CD14-positive monocyte (primary cell): ENCODE data around the gene HBA1. TPM values are rescaled to one million over a fixed set of nuclear protein-coding genes. Genes with fewer than 3 reads are reported as not detected.
A peak's percentile ranks its signal among the peaks of the same experiment; 100 is the strongest.
"Not testable (repeated sequence)": the region's sequence is repeated elsewhere in the genome, so short reads cannot be mapped to it uniquely, and the experiment has no call there.

Experiments used
- DNase-seq, 3 donors: peaks; one replicate each; pipeline ENCODE4 v3.0.0-alpha.2; 2011 to 2022
- H2AFZ ChIP-seq: 2 replicates; pipeline ENCODE4 v1.6.0; 2012; ENCODE audit warnings: mild to moderate bottlenecking, low read depth, low read length, inconsistent platforms; ENCODE audit not compliant: insufficient read depth, poor library complexity, severe bottlenecking
- H3K27ac ChIP-seq, 2 donors: 1 replicate in 1 of 2; 2 replicates in 1 of 2; pipeline ENCODE4 v1.5.1; 2012 to 2013; ENCODE audit warnings: low read length in 2 of 2, control low read depth in 1 of 2, inconsistent platforms in 1 of 2, low read depth in 1 of 2, mild to moderate bottlenecking in 1 of 2
- H3K27me3 ChIP-seq, 2 donors: one replicate each; pipeline versions ENCODE4 v1.6.0 to v1.6.1; 2011 to 2013; ENCODE audit warnings: low read length in 2 of 2; ENCODE audit not compliant: control insufficient read depth in 2 of 2, insufficient read depth in 2 of 2
- H3K36me3 ChIP-seq, 2 donors: replicated peaks in 1 of 2; 1 replicate in 1 of 2; 2 replicates in 1 of 2; pipeline versions ENCODE4 v1.5.1 to v1.6.1; 2012 to 2013; ENCODE audit warnings: low read length in 2 of 2, control low read depth in 1 of 2, inconsistent platforms in 1 of 2, mild to moderate bottlenecking in 1 of 2; ENCODE audit not compliant: insufficient read depth in 2 of 2, control insufficient read depth in 1 of 2
- H3K4me1 ChIP-seq, 2 donors: 1 replicate in 1 of 2; 2 replicates in 1 of 2; pipeline versions ENCODE4 v1.5.1 to v1.6.1; 2012 to 2013; ENCODE audit warnings: low read length in 2 of 2, control low read depth in 1 of 2, inconsistent platforms in 1 of 2, mild to moderate bottlenecking in 1 of 2, moderate library complexity in 1 of 2; ENCODE audit not compliant: insufficient read depth in 2 of 2, control insufficient read depth in 1 of 2
- H3K4me2 ChIP-seq: replicated peaks from 2 replicates; pipeline ENCODE3; 2012; ENCODE audit warnings: low read length, moderate library complexity, mild to moderate bottlenecking; ENCODE audit not compliant: poor library complexity, severe bottlenecking; ENCODE audit errors: extremely low read depth
- H3K4me3 ChIP-seq, 3 experiments: fragments of 200-600 bp in 1 of 3; sonication (generic) in 1 of 3; replicated peaks in 1 of 3; 1 replicate in 2 of 3; 2 replicates in 1 of 3; pipeline ENCODE4 v1.5.1; 2011 to 2013; ENCODE audit warnings: low read length in 3 of 3, mild to moderate bottlenecking in 3 of 3, control low read depth in 2 of 3, low read depth in 2 of 3, inconsistent platforms in 1 of 3, moderate library complexity in 1 of 3
- H3K79me2 ChIP-seq: 2 replicates; pipeline ENCODE4 v1.6.0; 2012; ENCODE audit warnings: mild to moderate bottlenecking, control low read depth, inconsistent platforms, low read length, moderate library complexity; ENCODE audit not compliant: insufficient read depth
- H3K9ac ChIP-seq: 2 replicates; pipeline ENCODE4 v1.6.0; 2017; ENCODE audit warnings: low read length, mild to moderate bottlenecking; ENCODE audit not compliant: insufficient read depth, poor library complexity, severe bottlenecking
- H3K9me3 ChIP-seq, 2 donors: replicated peaks in 1 of 2; 1 replicate in 1 of 2; 2 replicates in 1 of 2; pipeline versions ENCODE4 v1.5.1 to v1.6.1; 2012 to 2013; ENCODE audit warnings: low read length in 2 of 2, control low read depth in 1 of 2; ENCODE audit not compliant: control insufficient read depth in 1 of 2, insufficient read depth in 1 of 2
- H4K20me1 ChIP-seq: 2 replicates; pipeline ENCODE4 v1.6.0; 2012; ENCODE audit warnings: mild to moderate bottlenecking, low read length, control low read depth, moderate library complexity; ENCODE audit not compliant: insufficient read depth
- H3K27ac Mint-ChIP-seq, 7 donors: one replicate each; pipeline ENCODE4 v1.8.0; 2020; ENCODE audit warnings: mild to moderate bottlenecking in 7 of 7, mixed read lengths in 7 of 7, moderate library complexity in 6 of 7, inconsistent platforms in 2 of 7
- H3K27me3 Mint-ChIP-seq, 3 donors: one replicate each; pipeline ENCODE4 v1.8.0; 2021 to 2022; ENCODE audit warnings: low read depth in 3 of 3, mild to moderate bottlenecking in 3 of 3, mixed read lengths in 3 of 3, moderate library complexity in 3 of 3, inconsistent platforms in 1 of 3
- H3K36me3 Mint-ChIP-seq, 2 donors: one replicate each; pipeline ENCODE4 v1.8.0; 2020; ENCODE audit warnings: mixed read lengths in 2 of 2, inconsistent platforms in 1 of 2, mild to moderate bottlenecking in 1 of 2
- H3K4me1 Mint-ChIP-seq: one replicate; pipeline ENCODE4 v1.8.0; 2020; ENCODE audit warnings: mild to moderate bottlenecking, mixed read lengths
- H3K4me3 Mint-ChIP-seq, 2 donors: one replicate each; pipeline ENCODE4 v1.8.0; 2020; ENCODE audit warnings: mild to moderate bottlenecking in 2 of 2, mixed read lengths in 2 of 2, moderate library complexity in 1 of 2
- H3K9me3 Mint-ChIP-seq, 7 donors: one replicate each; pipeline ENCODE4 v1.8.0; 2020 to 2022; ENCODE audit warnings: mixed read lengths in 7 of 7, mild to moderate bottlenecking in 6 of 7, moderate library complexity in 6 of 7, inconsistent platforms in 2 of 7
- WGBS: methylation state at CpG from one replicate; pipeline ENCODE4 v1.1.5; 2013; ENCODE audit warnings: missing lambda C conversion rate; ENCODE audit not compliant: insufficient coverage; 5-methylcytosine and 5-hydroxymethylcytosine counted together
- intact Hi-C, 2 donors: fragments of 100-400 bp; cut with micrococcal nuclease; formaldehyde crosslinking; loops; one replicate each; pipeline versions ENCODE4 v1.15.0 to v1.15.1; 2023
- polyA plus RNA-seq, 3 donors: library from polyadenylated mRNA; depleted of rRNA in 1 of 3; unstranded in 2 of 3; stranded (reverse) in 1 of 3; fragments of 300-500 nt in 2 of 3; fragments of >200 nt in 1 of 3; fragmentation: Illumina TruSeq in 2 of 3; gene quantifications; 1 replicate in 2 of 3; 2 replicates in 1 of 3; pipeline ENCODE4 v1.2.3, GENCODE V29; 2012 to 2021
- TF ChIP-seq, protein P1 (sequence below): fragments of 200-600 bp; IDR thresholded peaks from one replicate; pipeline ENCODE4 v1.8.0; 2022; ENCODE audit warnings: antibody characterized with exemption, mild to moderate bottlenecking

The HBA1 gene
- polyA plus RNA-seq, 3 donors, result 0.31 to 23.8 (median 22.9) TPM

DNA sequence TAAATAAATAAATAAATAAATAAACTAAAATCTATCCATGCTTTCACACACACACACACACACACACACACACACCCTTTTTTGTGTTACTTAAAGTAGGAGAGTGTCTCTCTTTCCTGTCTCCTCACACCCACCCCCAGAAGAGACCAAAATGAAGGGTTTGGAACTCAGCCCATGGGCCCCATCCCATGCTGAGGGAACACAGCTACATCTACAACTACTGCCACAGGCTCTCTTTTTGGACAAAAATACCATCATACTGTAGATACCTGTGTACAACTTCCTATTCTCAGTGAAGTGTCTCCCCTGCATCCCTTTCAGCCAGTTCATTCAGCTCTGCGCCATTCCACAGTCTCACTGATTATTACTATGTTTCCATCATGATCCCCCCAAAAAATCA is 5.7 kb upstream of the HBA1 start:
- Mint-ChIP-seq H3K36me3 (peaks cover 0 to 4% of the 10 kb centered on the region in 2 donors), H3K27me3 (peaks cover 76 to 90% (median 84%) of the 10 kb centered on the region in 3 donors), H3K4me3 (peak overlapping the region in 1 of 2 donors; percentile 75), H3K9me3 (peaks cover 0 to 24% (median 8%) of the 10 kb centered on the region in 7 donors), H3K4me1 (peaks cover 9% of the 10 kb centered on the region), H3K27ac (no peak overlapping the region)
- intact Hi-C loops, result no loop called here
- no peaks in the 10 kb centered on the region for H4K20me1 ChIP-seq
- H3K4me3 ChIP-seq, result no peak overlapping the region
- no peaks in the 10 kb centered on the region for H3K79me2 ChIP-seq
- no peak overlapping the region for H3K9ac ChIP-seq
- H3K27me3 ChIP-seq, result peaks cover 46 to 79% of the 10 kb centered on the region in 2 donors
- no peak overlapping the region for H3K4me2 ChIP-seq
- no peaks in the 10 kb centered on the region for H3K36me3 ChIP-seq
- no peak overlapping the region for H3K27ac ChIP-seq
- no peak overlapping the region for H2AFZ ChIP-seq
- TF ChIP-seq, protein P1, sequence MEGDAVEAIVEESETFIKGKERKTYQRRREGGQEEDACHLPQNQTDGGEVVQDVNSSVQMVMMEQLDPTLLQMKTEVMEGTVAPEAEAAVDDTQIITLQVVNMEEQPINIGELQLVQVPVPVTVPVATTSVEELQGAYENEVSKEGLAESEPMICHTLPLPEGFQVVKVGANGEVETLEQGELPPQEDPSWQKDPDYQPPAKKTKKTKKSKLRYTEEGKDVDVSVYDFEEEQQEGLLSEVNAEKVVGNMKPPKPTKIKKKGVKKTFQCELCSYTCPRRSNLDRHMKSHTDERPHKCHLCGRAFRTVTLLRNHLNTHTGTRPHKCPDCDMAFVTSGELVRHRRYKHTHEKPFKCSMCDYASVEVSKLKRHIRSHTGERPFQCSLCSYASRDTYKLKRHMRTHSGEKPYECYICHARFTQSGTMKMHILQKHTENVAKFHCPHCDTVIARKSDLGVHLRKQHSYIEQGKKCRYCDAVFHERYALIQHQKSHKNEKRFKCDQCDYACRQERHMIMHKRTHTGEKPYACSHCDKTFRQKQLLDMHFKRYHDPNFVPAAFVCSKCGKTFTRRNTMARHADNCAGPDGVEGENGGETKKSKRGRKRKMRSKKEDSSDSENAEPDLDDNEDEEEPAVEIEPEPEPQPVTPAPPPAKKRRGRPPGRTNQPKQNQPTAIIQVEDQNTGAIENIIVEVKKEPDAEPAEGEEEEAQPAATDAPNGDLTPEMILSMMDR, result no peak
- DNase-seq, result no peak
- H3K4me1 ChIP-seq, result peaks cover 0 to 7% of the 10 kb centered on the region in 2 donors
- WGBS, result no CpG with 5 or more reads among the region's 1 CpG
- H3K9me3 ChIP-seq, result peaks cover 0 to 21% of the 10 kb centered on the region in 2 donors

DNA sequence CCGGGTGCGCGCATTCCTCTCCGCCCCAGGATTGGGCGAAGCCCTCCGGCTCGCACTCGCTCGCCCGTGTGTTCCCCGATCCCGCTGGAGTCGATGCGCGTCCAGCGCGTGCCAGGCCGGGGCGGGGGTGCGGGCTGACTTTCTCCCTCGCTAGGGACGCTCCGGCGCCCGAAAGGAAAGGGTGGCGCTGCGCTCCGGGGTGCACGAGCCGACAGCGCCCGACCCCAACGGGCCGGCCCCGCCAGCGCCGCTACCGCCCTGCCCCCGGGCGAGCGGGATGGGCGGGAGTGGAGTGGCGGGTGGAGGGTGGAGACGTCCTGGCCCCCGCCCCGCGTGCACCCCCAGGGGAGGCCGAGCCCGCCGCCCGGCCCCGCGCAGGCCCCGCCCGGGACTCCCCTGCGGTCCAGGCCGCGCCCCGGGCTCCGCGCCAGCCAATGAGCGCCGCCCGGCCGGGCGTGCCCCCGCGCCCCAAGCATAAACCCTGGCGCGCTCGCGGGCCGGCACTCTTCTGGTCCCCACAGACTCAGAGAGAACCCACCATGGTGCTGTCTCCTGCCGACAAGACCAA is 4.0 kb upstream of the HBA1 start, which contains the start of gene HBA2:
Gene HBA2, plus strand, starts transcription at position 503 of the 568 bp plus-strand sequence. Its CDS starts 37 bp downstream, at position 540.
- H3K36me3 Mint-ChIP-seq, H2AFZ ChIP-seq, H3K4me1 ChIP-seq, H3K79me2 ChIP-seq, H3K4me3 ChIP-seq, H3K27ac Mint-ChIP-seq, H3K9me3 ChIP-seq, H4K20me1 ChIP-seq, H3K36me3 ChIP-seq, H3K4me1 Mint-ChIP-seq, intact Hi-C loops, H3K4me2 ChIP-seq, DNase-seq, H3K27ac ChIP-seq, H3K9ac ChIP-seq: not testable (repeated sequence)
- peak within 1 kb of the TSS in 1 of 2 donors; percentile 76 for H3K4me3 Mint-ChIP-seq
- no CpG with 5 or more reads among the region's 74 CpGs for WGBS
- peaks cover 68 to 83% (median 76%) of the 10 kb centered on the region in 3 donors for H3K27me3 Mint-ChIP-seq
- peaks cover 33 to 69% of the 10 kb centered on the region in 2 donors for H3K27me3 ChIP-seq
- H3K9me3 Mint-ChIP-seq, result peaks cover 0 to 18% (median 8%) of the 10 kb centered on the region in 7 donors

DNA sequence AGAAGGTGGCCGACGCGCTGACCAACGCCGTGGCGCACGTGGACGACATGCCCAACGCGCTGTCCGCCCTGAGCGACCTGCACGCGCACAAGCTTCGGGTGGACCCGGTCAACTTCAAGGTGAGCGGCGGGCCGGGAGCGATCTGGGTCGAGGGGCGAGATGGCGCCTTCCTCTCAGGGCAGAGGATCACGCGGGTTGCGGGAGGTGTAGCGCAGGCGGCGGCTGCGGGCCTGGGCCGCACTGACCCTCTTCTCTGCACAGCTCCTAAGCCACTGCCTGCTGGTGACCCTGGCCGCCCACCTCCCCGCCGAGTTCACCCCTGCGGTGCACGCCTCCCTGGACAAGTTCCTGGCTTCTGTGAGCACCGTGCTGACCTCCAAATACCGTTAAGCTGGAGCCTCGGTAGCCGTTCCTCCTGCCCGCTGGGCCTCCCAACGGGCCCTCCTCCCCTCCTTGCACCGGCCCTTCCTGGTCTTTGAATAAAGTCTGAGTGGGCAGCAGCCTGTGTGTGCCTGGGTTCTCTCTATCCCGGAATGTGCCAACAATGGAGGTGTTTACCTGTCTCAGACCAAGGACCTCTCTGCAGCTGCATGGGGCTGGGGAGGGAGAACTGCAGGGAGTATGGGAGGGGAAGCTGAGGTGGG is 3.1 kb upstream of the HBA1 start:
- H3K9me3 Mint-ChIP-seq, result peaks cover 0 to 22% (median 8%) of the 10 kb centered on the region in 7 donors

More for the DNA sequence above, 3.1 kb upstream of the HBA1 start:
- H3K9ac ChIP-seq, H4K20me1 ChIP-seq, H3K27ac ChIP-seq, H3K4me1 ChIP-seq, H2AFZ ChIP-seq, intact Hi-C loops, H3K4me1 Mint-ChIP-seq, H3K36me3 ChIP-seq, H3K4me3 ChIP-seq, H3K4me2 ChIP-seq, H3K9me3 ChIP-seq, DNase-seq, H3K36me3 Mint-ChIP-seq, H3K79me2 ChIP-seq, H3K27ac Mint-ChIP-seq: not testable (repeated sequence)
- H3K4me3 Mint-ChIP-seq, result peak overlapping the region in 1 of 2 donors; percentile 67
- peaks cover 68 to 83% (median 76%) of the 10 kb centered on the region in 3 donors for H3K27me3 Mint-ChIP-seq
- H3K27me3 ChIP-seq, result peaks cover 38 to 69% of the 10 kb centered on the region in 2 donors
- 16% methylated on average over 25 of the region's 44 CpGs for WGBS
